GM19468 (cell line): ENCODE data around the gene HOXD9.

Experiments used
- ATAC-seq: cut with Tn5 transposase; IDR thresholded peaks from one replicate; pipeline ENCODE4 v1.9.1; 2021; ENCODE audit warnings: mild to moderate bottlenecking, moderate library complexity, moderate number of reproducible peaks; ENCODE audit not compliant: unreplicated experiment; ENCODE audit errors: extremely low read depth

The HOXD9 gene

GRCh38 chr2:176160986-176161824, 38.7 kb downstream of the HOXD9 start:
- ATAC-seq, result no peak

- ATAC-seq, result no peak
Observed at GRCh38 chr2:176161825-176162626, 39.5 kb downstream of the HOXD9 start.

- ATAC-seq, result no peak
Observed at GRCh38 chr2:176162911-176163671, 40.6 kb downstream of the HOXD9 start.

GRCh38 chr2:176163672-176164056, 41.1 kb downstream of the HOXD9 start:
- no peak for ATAC-seq

GRCh38 chr2:176164201-176164600, 41.7 kb downstream of the HOXD9 start:
- no peak for ATAC-seq

- no peak for ATAC-seq
Observed at GRCh38 chr2:176164611-176165369, 42.3 kb downstream of the HOXD9 start.

- no peak for ATAC-seq
Observed at GRCh38 chr2:176165370-176166050, 43.0 kb downstream of the HOXD9 start.

GRCh38 chr2:176166272-176166671, 43.8 kb downstream of the HOXD9 start:
- no peak for ATAC-seq

GRCh38 chr2:176167398-176167797, 44.9 kb downstream of the HOXD9 start:
- no peak for ATAC-seq

GRCh38 chr2:176169181-176169580, 46.7 kb downstream of the HOXD9 start:
- no peak for ATAC-seq

- ATAC-seq, result no peak
Observed at GRCh38 chr2:176169711-176170110, 47.2 kb downstream of the HOXD9 start.

- no peak for ATAC-seq
Observed at GRCh38 chr2:176170602-176171305, 48.2 kb downstream of the HOXD9 start.

GRCh38 chr2:176171351-176172006, 49.0 kb downstream of the HOXD9 start:
- no peak for ATAC-seq

GRCh38 chr2:176172007-176172894, 49.7 kb downstream of the HOXD9 start:
- no peak for ATAC-seq

GRCh38 chr2:176172895-176173566, 50.5 kb downstream of the HOXD9 start:
- ATAC-seq, result no peak

GRCh38 chr2:176173567-176174381, 51.3 kb downstream of the HOXD9 start:
- no peak for ATAC-seq
